HUES6 (cell line): Measurements from ENCODE around the gene RMND5A.

ENCODE experiments used
- H3K27ac ChIP-seq: 2 replicates; pipeline ENCODE4 v1.7.0; 2013; ENCODE audit warnings: low read depth, mild to moderate bottlenecking, low read length, inconsistent platforms
- H3K27me3 ChIP-seq: 2 replicates; pipeline ENCODE4 v1.6.1; 2013; ENCODE audit warnings: low read length; ENCODE audit not compliant: control insufficient read depth, insufficient read depth
- H3K36me3 ChIP-seq: 2 replicates; pipeline ENCODE4 v1.6.1; 2013; ENCODE audit warnings: low read length; ENCODE audit not compliant: control insufficient read depth, insufficient read depth
- H3K4me1 ChIP-seq: 2 replicates; pipeline ENCODE4 v1.6.1; 2013; ENCODE audit warnings: low read length; ENCODE audit not compliant: control insufficient read depth, insufficient read depth
- H3K4me3 ChIP-seq: 2 replicates; pipeline ENCODE4 v1.5.1; 2013; ENCODE audit warnings: low read depth, low read length
- H3K9ac ChIP-seq: one replicate; pipeline ENCODE4 v1.6.1; 2013; ENCODE audit warnings: mild to moderate bottlenecking, low read length
- H3K9me3 ChIP-seq: 2 replicates; pipeline ENCODE4 v1.6.1; 2013; ENCODE audit warnings: low read depth, low read length; ENCODE audit not compliant: control insufficient read depth, insufficient read depth

RMND5A gene

DNA sequence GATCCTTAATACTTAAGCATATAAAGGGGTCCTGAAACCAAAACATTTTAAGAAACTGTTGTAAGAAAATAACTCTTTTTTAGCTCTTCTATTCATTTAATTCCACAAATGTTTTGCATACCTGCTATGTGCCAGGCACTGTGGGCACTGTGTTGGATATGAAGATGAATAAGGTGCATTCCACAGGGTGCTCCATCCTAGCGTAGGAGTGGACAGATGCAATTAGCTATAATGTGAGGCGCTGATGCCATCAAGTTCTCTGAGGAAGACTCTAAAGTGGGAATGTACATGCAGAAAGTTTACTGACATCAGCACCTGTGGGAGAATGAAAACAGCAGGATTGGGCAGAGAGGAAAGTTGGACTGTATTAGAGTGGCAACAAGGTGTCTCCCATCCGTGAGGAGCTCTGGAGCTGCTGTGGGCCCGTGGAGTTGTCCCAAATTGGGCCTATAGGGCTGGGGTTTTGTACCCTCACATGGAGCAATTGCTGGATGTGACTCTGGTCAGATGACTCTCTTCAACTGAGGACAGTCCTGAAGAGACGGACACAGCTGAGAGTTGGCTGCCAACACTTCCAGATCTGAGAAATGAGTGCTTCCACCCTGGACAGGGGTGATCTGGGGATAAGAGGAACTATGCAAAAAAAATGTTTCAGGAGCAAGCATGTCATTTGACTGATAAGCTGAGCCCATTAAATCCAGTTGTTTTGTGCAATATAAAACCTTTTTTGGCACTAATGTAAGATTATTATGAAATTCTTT, 48.3 kb downstream of the RMND5A start:
- Histone ChIP-seq H3K27ac (no peak overlapping the region), H3K36me3 (peaks cover 61% of the 10 kb centered on the region), H3K4me1 (peaks cover 3% of the 10 kb centered on the region; the same call in 1 of the 2 replicates), H3K9ac (no peak overlapping the region), H3K9me3 (no peaks in the 10 kb centered on the region), H3K4me3 (no peak overlapping the region), H3K27me3 (no peaks in the 10 kb centered on the region)

DNA sequence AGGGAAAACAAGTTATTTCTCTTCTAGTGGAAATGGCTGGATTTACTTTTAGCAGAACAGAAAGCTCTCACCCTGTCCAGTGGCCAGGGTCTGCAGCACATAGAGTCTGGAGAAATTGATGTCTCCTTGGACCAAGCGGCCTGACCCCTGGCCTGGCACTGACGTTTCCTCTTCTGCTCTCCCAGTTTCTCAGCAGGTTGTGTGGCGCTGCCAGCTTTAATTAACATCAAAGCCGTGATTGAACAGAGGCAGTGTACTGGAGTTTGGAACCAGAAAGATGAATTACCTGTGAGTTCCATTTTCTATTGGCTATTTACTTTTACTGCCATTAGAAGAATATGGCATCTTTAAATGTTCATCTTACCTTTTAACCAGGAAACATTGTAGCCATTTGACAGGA, 49.7 kb downstream of the RMND5A start:
- H3K27me3 ChIP-seq = no peaks in the 10 kb centered on the region
- H3K9ac ChIP-seq = no peak overlapping the region
- no peak overlapping the region for H3K4me3 ChIP-seq
- no peaks in the 10 kb centered on the region for H3K9me3 ChIP-seq
- peaks cover 74% of the 10 kb centered on the region for H3K36me3 ChIP-seq
- no peaks in the 10 kb centered on the region for H3K4me1 ChIP-seq
- H3K27ac ChIP-seq = no peak overlapping the region

DNA sequence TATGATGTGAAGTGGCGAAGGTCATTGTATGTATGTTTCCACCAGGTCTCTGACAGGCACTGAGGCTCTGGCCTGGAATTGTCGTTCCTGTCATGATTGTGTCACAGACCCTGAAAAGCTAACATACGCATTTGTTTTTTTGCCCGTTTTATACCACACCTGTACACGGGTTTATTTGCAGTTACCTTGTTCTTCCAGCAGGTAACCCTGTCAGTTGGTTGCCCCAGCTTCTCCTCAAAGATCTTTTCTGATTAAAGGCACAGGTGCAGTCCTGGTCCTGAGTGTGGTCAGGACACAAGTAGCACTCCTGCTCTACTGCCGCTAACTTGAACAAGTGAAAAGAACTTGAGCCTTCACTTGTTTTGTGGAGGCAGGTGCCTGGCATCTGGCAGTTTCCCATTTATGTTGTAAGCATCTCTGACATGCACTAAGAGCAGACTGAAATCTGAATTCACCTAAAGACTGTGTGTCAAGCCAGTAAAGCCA, 50.8 kb downstream of the RMND5A start:
- Histone ChIP-seq H3K4me3 (no peak overlapping the region), H3K9me3 (no peaks in the 10 kb centered on the region), H3K27me3 (no peaks in the 10 kb centered on the region), H3K36me3 (peaks cover 75% of the 10 kb centered on the region), H3K4me1 (no peaks in the 10 kb centered on the region), H3K9ac (no peak overlapping the region), H3K27ac (no peak overlapping the region)

DNA sequence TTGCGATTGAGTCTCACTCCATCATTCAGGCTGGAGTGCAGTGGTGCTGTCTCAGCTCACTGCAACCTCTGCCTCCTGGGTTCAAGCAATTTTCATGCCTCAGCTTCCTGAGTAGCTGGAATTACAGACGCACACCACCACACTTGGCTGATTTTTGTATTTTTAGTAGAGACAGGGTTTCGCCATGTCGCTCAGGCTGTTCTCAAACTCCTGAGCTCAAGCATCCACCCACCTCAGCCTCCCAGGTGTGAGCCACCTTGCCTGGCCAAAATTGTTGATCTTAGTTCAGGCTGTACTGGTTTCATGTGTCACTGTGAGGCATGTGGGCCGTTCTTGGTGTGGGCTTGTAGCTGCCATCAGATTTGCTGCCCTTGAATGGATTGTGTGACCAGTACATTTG, 52.5 kb downstream of the RMND5A start:
- Histone ChIP-seq H3K36me3 (peaks cover 72% of the 10 kb centered on the region), H3K27ac (no peak overlapping the region)

DNA sequence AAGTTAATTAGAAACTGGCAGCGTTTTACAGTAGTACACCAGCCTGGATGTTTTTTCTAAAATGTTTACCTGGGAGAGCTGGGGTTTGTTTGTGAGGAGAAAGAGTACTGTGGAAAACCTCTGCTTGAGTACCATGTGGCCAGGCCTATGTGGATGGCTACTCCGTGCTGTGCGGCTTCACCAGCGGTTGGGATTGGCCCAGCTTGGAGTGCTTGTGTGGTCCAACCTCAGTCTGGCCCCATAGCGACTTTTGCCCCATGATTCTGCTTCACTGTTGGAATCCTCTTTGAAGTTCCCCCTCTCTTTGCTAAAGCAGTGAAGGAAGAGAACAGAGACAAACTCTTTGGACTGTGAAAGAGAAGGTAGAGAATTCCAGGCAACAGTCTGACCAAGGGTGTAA, 54.8 kb downstream of the RMND5A start:
- H3K4me3 ChIP-seq = no peak overlapping the region
- peaks cover 57% of the 10 kb centered on the region for H3K36me3 ChIP-seq
- no peaks in the 10 kb centered on the region for H3K27me3 ChIP-seq
- H3K27ac ChIP-seq = no peak overlapping the region
- no peak overlapping the region for H3K9ac ChIP-seq
- H3K4me1 ChIP-seq = no peaks in the 10 kb centered on the region
- no peaks in the 10 kb centered on the region for H3K9me3 ChIP-seq

More for the DNA sequence above, 52.5 kb downstream of the RMND5A start:
- Histone ChIP-seq H3K4me3 (no peak overlapping the region), H3K9ac (no peak overlapping the region), H3K27me3 (no peaks in the 10 kb centered on the region), H3K9me3 (no peaks in the 10 kb centered on the region), H3K4me1 (no peaks in the 10 kb centered on the region)

DNA sequence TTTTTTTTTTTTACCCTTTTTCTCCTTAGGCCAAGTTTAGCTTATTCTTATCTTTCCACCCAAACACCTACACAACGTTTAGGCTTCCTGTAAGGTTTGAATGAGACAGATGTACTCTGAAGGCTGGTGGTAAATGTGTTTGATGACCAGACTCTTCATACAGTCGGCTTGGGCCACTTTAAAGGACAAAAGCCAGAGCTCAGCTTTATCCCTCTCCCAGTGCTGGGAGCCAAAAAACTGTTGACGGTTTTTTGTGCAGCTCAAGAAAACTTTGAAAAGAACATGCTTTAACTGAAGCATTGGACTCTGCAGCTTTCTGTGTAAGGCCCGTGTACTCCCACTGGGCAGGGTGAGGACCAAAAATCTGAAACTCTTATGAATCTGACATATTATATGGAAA, 55.2 kb downstream of the RMND5A start:
- Histone ChIP-seq H3K27ac (no peak overlapping the region), H3K27me3 (no peaks in the 10 kb centered on the region), H3K9ac (no peak overlapping the region), H3K9me3 (no peaks in the 10 kb centered on the region), H3K36me3 (peaks cover 52% of the 10 kb centered on the region), H3K4me1 (no peaks in the 10 kb centered on the region), H3K4me3 (no peak overlapping the region)

DNA sequence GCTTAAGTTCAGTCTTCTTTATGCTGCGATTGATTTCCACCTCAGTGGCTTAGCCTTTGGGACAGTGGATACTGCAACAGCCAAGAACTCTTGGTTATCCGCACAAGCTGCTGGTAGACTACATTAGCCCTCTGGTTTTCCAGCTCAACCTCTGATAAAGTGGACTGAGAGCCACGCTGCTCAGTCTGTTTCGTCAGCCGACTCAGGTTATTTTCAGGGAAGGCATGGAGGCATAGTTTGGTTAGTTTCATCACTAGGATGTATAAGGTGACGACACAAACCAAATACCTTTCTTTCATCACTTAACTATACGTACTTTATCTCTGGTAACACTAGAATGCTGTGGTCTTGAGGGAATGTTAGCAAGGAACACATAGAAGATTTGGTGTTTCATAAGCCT, 56.4 kb downstream of the RMND5A start:
- Histone ChIP-seq H3K27me3 (no peaks in the 10 kb centered on the region), H3K4me3 (no peak overlapping the region), H3K4me1 (no peaks in the 10 kb centered on the region), H3K36me3 (peaks cover 40% of the 10 kb centered on the region), H3K9ac (no peak overlapping the region), H3K9me3 (no peaks in the 10 kb centered on the region), H3K27ac (no peak overlapping the region)

DNA sequence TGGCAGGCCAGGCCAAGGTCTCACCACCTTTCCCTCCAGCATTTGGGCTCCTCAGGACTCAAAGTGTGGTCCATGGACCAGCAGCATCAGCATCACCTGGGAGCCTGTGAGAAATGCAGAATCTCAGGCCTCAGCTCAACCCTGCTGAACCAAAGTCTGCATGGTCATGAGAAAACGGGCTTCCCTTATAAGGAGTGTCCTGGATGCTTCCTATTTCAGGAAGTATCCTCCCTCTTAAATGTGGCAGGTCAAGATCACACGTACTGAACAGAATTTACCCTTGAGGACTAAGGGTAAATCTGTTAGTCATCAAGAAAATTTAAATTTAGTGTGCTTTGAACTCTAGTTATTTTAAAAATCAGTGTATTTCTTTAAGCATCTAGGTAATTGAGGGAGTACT, 58.9 kb downstream of the RMND5A start:
- H3K36me3 ChIP-seq = peaks cover 20% of the 10 kb centered on the region
- no peak overlapping the region for H3K9ac ChIP-seq
- H3K9me3 ChIP-seq = no peaks in the 10 kb centered on the region
- no peaks in the 10 kb centered on the region for H3K4me1 ChIP-seq
- H3K4me3 ChIP-seq = no peak overlapping the region
- H3K27ac ChIP-seq = no peak overlapping the region
- H3K27me3 ChIP-seq = no peaks in the 10 kb centered on the region

DNA sequence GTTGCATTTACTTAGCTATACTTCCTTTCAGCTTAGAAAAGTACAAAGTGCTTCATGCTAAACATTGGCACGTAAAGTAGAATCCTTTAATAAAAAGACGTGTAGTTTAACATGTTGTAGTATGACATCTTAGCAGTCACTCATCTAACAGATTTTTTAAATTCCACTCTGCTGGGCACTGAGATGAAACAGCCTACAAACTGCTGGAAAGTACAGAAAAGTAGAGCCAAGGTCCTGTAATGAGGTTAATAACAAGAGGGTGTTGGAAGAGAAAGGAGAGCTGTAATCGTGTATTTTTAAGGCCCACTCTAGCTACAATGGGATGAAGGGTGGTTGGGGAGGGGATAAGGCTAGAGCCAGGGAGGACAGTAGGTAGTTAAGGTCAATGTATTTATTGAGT, 59.9 kb downstream of the RMND5A start:
- Histone ChIP-seq H3K4me1 (no peaks in the 10 kb centered on the region), H3K36me3 (peaks cover 10% of the 10 kb centered on the region; the same call in 1 of the 2 replicates), H3K9me3 (no peaks in the 10 kb centered on the region), H3K4me3 (no peak overlapping the region), H3K27me3 (no peaks in the 10 kb centered on the region; the same call in 1 of the 2 replicates), H3K27ac (no peak overlapping the region), H3K9ac (no peak overlapping the region)

DNA sequence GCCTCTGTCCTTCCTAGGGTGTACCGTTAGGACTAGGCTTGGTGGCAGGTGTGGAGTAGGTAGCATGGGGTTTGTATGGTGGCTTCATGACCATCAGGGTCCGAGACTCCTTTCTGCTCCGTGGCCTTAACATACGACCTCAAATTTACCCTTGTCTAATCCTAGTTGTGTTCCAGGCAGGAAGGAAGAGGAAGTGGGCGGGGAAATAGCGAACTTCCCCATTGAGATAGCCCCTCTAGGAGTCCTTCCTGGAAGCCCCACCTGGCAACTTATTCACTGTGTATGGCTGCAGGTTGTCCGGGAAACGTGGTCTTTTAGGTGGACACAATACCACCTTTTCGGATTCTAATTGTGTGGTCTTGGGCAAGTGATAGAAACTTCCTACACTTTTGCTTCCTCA, 61.3 kb downstream of the RMND5A start:
- Histone ChIP-seq H3K4me1 (no peaks in the 10 kb centered on the region), H3K9ac (no peak overlapping the region), H3K36me3 (peaks cover 4% of the 10 kb centered on the region; the same call in 1 of the 2 replicates), H3K4me3 (no peak overlapping the region), H3K9me3 (no peaks in the 10 kb centered on the region), H3K27me3 (no peaks in the 10 kb centered on the region; the same call in 1 of the 2 replicates), H3K27ac (no peak overlapping the region)

DNA sequence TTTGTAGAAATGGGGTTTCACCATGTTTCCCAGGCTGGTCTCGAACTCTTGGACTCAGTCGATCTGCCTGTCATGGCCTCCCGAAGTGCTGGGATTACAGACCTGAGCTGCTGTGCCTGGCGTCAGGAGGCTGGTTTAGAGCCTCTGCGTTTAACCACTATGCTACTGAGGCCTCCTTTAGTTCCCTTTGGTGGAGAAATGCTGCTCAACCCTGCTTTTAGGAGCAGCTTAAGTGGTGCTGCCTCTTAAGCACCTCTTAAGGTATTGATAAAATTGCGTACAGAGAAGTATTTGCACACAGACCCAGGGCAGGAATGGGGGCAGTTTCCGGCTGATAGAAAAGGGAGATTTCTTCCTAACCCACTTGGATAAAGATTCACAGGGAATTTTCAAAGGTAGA, 62.7 kb downstream of the RMND5A start:
- no peaks in the 10 kb centered on the region for H3K36me3 ChIP-seq
- no peak overlapping the region for H3K4me3 ChIP-seq
- peaks cover 7% of the 10 kb centered on the region for H3K27me3 ChIP-seq
- H3K9me3 ChIP-seq = no peaks in the 10 kb centered on the region
- H3K9ac ChIP-seq = no peak overlapping the region
- H3K4me1 ChIP-seq = no peaks in the 10 kb centered on the region
- H3K27ac ChIP-seq = no peak overlapping the region
